Skeletal muscle satellite cell (primary cell): ENCODE measurements around the gene AGO3.

Experiments
- H3K27me3 ChIP-seq: 2 replicates; pipeline ENCODE4 v1.7.0; 2013; ENCODE audit warnings: low read length; ENCODE audit not compliant: control insufficient read depth, insufficient read depth
- H3K36me3 ChIP-seq: 2 replicates; pipeline ENCODE4 v1.7.0; 2013; ENCODE audit warnings: mild to moderate bottlenecking, control low read depth, low read length; ENCODE audit not compliant: insufficient read depth
- H3K4me1 ChIP-seq: 2 replicates; pipeline ENCODE4 v1.7.0; 2013; ENCODE audit warnings: low read length; ENCODE audit not compliant: control insufficient read depth, insufficient read depth
- H3K4me2 ChIP-seq: 2 replicates; pipeline ENCODE4 v1.7.0; 2013; ENCODE audit warnings: mild to moderate bottlenecking, low read length
- H3K4me3 ChIP-seq: 2 replicates; pipeline ENCODE4 v1.7.0; 2013; ENCODE audit warnings: low read length
- H3K9ac ChIP-seq: 2 replicates; pipeline ENCODE4 v1.7.0; 2013; ENCODE audit warnings: mild to moderate bottlenecking, low read depth, low read length, moderate library complexity
- H3K9me3 ChIP-seq: replicated peaks from 2 replicates; pipeline ENCODE4 v1.7.0; 2013; ENCODE audit warnings: mild to moderate bottlenecking, control low read depth, low read length

Gene AGO3

GRCh38 chr1:36092798-36093185 is 161.9 kb downstream of the AGO3 start:
- Histone ChIP-seq H3K9ac (no peak overlapping the region), H3K4me3 (no peak overlapping the region), H3K36me3 (peaks cover 47% of the 10 kb centered on the region), H3K4me1 (peaks cover 14% of the 10 kb centered on the region), H3K4me2 (no peak overlapping the region), H3K27me3 (no peaks in the 10 kb centered on the region), H3K9me3 (no peaks in the 10 kb centered on the region)

GRCh38 chr1:36093226-36093625 is 162.3 kb downstream of the AGO3 start:
- Histone ChIP-seq H3K4me1 (peaks cover 12% of the 10 kb centered on the region), H3K36me3 (peaks cover 47% of the 10 kb centered on the region), H3K9ac (no peak overlapping the region), H3K9me3 (no peaks in the 10 kb centered on the region), H3K27me3 (no peaks in the 10 kb centered on the region), H3K4me3 (no peak overlapping the region), H3K4me2 (no peak overlapping the region)

DNA sequence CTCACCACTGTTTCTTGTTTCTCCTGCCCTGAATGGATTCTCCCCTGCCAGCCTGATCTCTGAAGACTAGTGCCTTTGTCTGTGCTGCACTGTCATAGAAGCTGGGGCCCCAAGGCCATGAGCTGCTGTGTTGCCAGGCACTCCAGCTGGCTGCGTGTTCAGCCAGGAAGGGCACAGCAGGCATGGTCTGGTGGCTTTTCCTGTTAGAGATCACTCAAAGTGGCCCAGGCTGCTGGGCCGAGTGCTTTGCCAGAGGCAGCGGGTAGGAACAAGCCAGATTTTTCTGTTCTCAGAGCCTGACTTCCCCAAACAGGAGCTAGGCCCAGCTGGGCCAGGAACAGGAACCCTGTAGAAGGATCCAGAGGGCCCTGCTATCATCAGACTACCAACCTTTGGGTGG is 163.0 kb downstream of the AGO3 start:
- no peak overlapping the region for H3K4me2 ChIP-seq
- peaks cover 47% of the 10 kb centered on the region for H3K36me3 ChIP-seq
- no peak overlapping the region for H3K9ac ChIP-seq
- H3K4me1 ChIP-seq = peaks cover 9% of the 10 kb centered on the region
- no peaks in the 10 kb centered on the region for H3K27me3 ChIP-seq
- H3K9me3 ChIP-seq = no peaks in the 10 kb centered on the region
- H3K4me3 ChIP-seq = no peak overlapping the region

- Histone ChIP-seq H3K27me3 (no peaks in the 10 kb centered on the region), H3K9ac (no peak overlapping the region), H3K9me3 (no peaks in the 10 kb centered on the region), H3K4me2 (no peak overlapping the region), H3K4me3 (no peak overlapping the region), H3K4me1 (peaks cover 6% of the 10 kb centered on the region), H3K36me3 (peaks cover 47% of the 10 kb centered on the region)
Measured at GRCh38 chr1:36094621-36095061, 163.7 kb downstream of the AGO3 start.

GRCh38 chr1:36095760-36096405 is 165.0 kb downstream of the AGO3 start:
- Histone ChIP-seq H3K9ac (no peak overlapping the region), H3K9me3 (no peaks in the 10 kb centered on the region), H3K4me3 (no peak overlapping the region), H3K27me3 (no peaks in the 10 kb centered on the region), H3K4me1 (no peaks in the 10 kb centered on the region), H3K4me2 (no peak overlapping the region), H3K36me3 (peaks cover 47% of the 10 kb centered on the region)

GRCh38 chr1:36096500-36097432 is 165.9 kb downstream of the AGO3 start:
- H3K9ac ChIP-seq = no peak overlapping the region
- no peak overlapping the region for H3K4me3 ChIP-seq
- no peak overlapping the region for H3K4me2 ChIP-seq
- no peaks in the 10 kb centered on the region for H3K4me1 ChIP-seq
- no peaks in the 10 kb centered on the region for H3K27me3 ChIP-seq
- H3K9me3 ChIP-seq = no peaks in the 10 kb centered on the region
- H3K36me3 ChIP-seq = peaks cover 46% of the 10 kb centered on the region

DNA sequence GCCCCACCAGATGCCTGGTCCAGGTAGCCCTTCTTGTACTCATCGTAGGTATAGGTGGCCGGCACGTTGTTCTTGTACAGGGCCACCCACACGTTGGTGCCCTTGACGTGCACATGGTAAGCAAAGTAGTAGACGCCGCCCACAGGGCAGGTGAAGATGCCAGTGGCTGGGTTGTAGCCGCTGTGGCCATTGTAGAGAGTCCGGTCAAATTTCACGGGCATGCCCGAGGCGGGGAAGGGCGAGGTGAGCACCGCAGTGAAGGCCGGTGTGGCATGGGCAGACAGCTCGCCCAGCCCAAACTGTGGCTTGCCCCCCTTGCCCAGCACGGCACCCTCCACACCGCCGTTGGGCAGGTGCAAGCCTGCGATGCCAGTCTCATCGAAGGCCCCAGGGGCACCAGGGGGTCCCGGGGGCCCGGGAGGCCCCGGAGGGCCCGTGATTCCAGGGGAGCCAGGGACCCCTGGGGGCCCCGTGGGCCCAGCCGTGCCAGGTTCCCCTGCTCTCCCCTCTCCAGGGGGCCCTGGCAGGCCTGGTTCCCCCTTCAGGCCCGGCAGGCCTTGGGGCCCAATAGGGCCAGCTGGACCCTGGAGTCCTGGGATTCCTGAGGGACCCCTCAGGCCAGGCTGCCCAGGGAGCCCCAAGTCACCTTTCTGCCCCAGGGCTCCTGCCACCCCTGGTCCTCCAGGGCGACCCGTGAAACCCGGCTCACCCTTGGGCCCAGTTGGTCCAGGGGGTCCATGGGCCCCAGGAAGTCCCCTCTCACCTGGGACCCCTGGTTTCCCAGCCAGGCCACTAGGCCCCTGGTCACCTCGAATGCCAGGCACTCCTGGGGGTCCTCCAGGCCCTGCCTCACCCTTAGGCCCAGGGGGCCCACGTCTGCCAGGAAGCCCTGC is 167.0 kb downstream of the AGO3 start:
- Histone ChIP-seq H3K9ac (no peak overlapping the region), H3K27me3 (no peaks in the 10 kb centered on the region), H3K4me2 (no peak overlapping the region), H3K9me3 (no peaks in the 10 kb centered on the region), H3K4me1 (no peaks in the 10 kb centered on the region), H3K36me3 (peaks cover 35% of the 10 kb centered on the region), H3K4me3 (no peak overlapping the region)

DNA sequence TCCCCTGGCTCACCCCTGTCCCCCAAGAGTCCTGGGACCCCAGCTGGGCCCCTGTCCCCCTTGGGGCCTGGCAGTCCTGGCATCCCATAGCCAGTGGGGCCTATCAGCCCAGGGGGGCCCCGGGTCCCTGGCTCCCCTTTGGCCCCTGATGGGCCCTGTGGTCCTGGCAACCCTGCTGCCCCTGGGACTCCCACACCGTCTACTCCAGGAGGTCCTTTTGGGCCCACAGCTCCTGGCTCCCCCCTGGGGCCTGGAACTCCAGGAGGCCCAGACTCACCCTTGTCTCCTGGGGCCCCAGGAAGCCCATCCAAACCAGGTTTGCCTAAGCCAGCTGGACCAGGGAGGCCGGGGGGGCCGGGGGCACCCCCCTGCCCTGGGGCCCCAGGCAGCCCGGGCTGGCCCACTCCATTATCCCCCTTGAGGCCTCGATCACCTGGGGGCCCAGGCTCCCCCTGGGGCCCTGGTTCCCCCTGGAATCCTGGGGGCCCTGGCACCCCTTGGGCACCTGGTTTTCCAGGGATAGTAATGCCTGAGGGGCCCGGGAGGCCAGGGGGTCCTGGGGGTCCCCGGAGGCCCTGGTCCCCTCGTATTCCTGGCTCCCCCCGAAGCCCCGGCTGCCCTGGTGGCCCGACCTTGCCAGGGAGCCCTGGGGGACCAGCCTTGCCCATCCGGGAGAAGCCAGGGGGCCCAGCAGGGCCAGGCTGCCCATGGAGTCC is 167.9 kb downstream of the AGO3 start:
- Histone ChIP-seq H3K9ac (no peak overlapping the region), H3K27me3 (no peaks in the 10 kb centered on the region), H3K4me1 (no peaks in the 10 kb centered on the region), H3K4me3 (no peak overlapping the region), H3K4me2 (no peak overlapping the region), H3K9me3 (no peaks in the 10 kb centered on the region), H3K36me3 (peaks cover 26% of the 10 kb centered on the region)

DNA sequence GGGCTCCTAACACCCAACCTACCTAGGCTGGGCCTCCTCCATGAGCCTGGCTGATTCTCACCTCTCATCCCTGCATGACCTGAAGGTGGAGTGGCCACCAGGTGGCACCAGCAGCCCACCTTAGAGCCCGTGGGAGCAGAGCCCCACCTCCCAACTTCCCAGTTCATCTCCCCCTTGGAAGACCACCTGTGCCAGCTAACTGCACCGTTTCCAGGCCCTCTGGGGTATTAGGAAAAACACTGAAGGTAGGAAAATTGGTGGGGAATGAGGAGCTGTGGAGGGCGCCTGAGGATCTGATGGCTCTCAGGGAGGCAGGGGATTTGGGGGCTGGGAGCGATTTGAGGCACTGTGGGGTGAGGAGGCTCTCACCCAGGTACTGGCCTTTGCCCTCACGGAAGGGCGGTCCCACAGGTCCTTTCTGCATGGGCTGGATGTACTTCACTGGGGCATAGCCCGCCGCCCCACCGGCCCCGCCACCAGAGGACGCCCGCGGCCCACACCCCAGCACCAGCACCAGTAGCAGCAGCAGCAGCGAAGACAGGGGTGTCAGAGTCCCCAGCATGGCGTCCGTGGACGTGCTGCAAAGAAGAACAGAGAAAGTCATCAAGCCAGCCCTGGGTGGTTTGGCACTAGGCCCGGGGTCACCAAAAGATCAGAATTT is 168.9 kb downstream of the AGO3 start:
- no peaks in the 10 kb centered on the region for H3K4me1 ChIP-seq
- no peak overlapping the region for H3K9ac ChIP-seq
- H3K36me3 ChIP-seq = peaks cover 16% of the 10 kb centered on the region
- H3K4me2 ChIP-seq = peak overlapping the region; percentile 52
- no peaks in the 10 kb centered on the region for H3K27me3 ChIP-seq
- H3K4me3 ChIP-seq = no peak overlapping the region
- H3K9me3 ChIP-seq = no peaks in the 10 kb centered on the region

GRCh38 chr1:36100376-36100775 is 169.5 kb downstream of the AGO3 start:
- Histone ChIP-seq H3K4me2 (no peak overlapping the region), H3K9me3 (no peaks in the 10 kb centered on the region), H3K9ac (no peak overlapping the region), H3K4me3 (no peak overlapping the region), H3K36me3 (peaks cover 11% of the 10 kb centered on the region), H3K27me3 (no peaks in the 10 kb centered on the region), H3K4me1 (no peaks in the 10 kb centered on the region)
